Bladder microvascular endothelial cell (primary cell): ENCODE data around the gene RIMBP3B. TPM values are rescaled to one million over a fixed set of nuclear protein-coding genes. Genes with fewer than 3 reads are reported as not detected.

Experiments used
- total RNA-seq: library from RNA; depleted of rRNA; stranded (reverse); fragments of >200 nt; gene quantifications from 2 replicates; pipeline ENCODE4 v1.2.3, GENCODE V29; 2014

RIMBP3B gene, protein sequence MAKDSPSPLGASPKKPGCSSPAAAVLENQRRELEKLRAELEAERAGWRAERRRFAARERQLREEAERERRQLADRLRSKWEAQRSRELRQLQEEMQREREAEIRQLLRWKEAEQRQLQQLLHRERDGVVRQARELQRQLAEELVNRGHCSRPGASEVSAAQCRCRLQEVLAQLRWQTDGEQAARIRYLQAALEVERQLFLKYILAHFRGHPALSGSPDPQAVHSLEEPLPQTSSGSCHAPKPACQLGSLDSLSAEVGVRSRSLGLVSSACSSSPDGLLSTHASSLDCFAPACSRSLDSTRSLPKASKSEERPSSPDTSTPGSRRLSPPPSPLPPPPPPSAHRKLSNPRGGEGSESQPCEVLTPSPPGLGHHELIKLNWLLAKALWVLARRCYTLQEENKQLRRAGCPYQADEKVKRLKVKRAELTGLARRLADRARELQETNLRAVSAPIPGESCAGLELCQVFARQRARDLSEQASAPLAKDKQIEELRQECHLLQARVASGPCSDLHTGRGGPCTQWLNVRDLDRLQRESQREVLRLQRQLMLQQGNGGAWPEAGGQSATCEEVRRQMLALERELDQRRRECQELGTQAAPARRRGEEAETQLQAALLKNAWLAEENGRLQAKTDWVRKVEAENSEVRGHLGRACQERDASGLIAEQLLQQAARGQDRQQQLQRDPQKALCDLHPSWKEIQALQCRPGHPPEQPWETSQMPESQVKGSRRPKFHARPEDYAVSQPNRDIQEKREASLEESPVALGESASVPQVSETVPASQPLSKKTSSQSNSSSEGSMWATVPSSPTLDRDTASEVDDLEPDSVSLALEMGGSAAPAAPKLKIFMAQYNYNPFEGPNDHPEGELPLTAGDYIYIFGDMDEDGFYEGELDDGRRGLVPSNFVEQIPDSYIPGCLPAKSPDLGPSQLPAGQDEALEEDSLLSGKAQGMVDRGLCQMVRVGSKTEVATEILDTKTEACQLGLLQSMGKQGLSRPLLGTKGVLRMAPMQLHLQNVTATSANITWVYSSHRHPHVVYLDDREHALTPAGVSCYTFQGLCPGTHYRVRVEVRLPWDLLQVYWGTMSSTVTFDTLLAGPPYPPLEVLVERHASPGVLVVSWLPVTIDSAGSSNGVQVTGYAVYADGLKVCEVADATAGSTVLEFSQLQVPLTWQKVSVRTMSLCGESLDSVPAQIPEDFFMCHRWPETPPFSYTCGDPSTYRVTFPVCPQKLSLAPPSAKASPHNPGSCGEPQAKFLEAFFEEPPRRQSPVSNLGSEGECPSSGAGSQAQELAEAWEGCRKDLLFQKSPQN (N-terminal part only)
- 0.19 TPM in 1 of 2 replicates, not detected in the other for total RNA-seq

GRCh38 chr22:21383701-21384467 lies at the start of gene RIMBP3B:
TSS of gene RIMBP3B (plus strand) at chr22:21383751. CDS start at chr22:21383859, 108 bp downstream.

GRCh38 chr22:21417227-21417746 lies 33.7 kb downstream of the RIMBP3B start, which contains the start of gene HIC2:
TSS of gene HIC2 (plus strand) at chr22:21417371. CDS start at chr22:21442832, 25,461 bp downstream.

Other genes starting within 250 kb of the RIMBP3B start
- 1.9 and 4.2 TPM in 2 replicates for gene HIC2, start 33.6 kb downstream of the RIMBP3B start, total RNA-seq
- 0.63 and 1.9 TPM in 2 replicates for gene TMEM191C, start 83.6 kb downstream of the RIMBP3B start, total RNA-seq
- not detected in 2 replicates for gene RIMBP3C, start 167.7 kb downstream of the RIMBP3B start, total RNA-seq
- 28.3 and 29.6 TPM in 2 replicates for gene UBE2L3, start 184.0 kb downstream of the RIMBP3B start, total RNA-seq
- 10.6 and 14.1 TPM in 2 replicates for gene YDJC, start 246.3 kb downstream of the RIMBP3B start, total RNA-seq
- 0.13 and 0.16 TPM in 2 replicates for gene CCDC116, start 249.0 kb downstream of the RIMBP3B start, total RNA-seq